NCI-H146 (cell line): ENCODE measurements around the gene PALS1.
"Not testable (repeated sequence)": the region's sequence is repeated elsewhere in the genome, so short reads cannot be mapped to it uniquely, and the experiment has no call there.

Experiments
- DNase-seq: peaks from one replicate; lab custom pipeline; 2025; lab: John Stamatoyannopoulos, UW

PALS1 gene

DNA sequence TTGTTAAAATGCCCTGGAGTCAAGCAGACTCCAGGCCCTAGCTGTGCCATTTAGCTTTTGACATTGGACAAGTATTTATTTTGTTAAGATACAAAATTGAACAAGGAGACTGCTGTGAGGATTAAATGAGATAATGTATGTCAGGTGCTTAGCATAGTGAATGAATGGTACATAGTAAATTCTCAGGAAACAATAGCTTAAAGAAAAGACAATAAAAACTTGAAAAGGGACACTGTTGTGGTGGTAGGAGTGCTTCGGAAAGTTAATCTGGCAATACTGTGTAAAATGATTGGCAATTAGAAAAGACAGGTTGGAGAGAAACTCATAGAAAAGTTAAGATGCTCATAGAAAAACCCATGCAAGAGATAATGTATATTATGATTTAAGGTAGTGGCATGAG, 19.7 kb downstream of the PALS1 start:
- DNase-seq: no peak

- no peak for DNase-seq
These were observed 22.4 kb downstream of the PALS1 start for GRCh38 chr14:67263499-67264149.

DNA sequence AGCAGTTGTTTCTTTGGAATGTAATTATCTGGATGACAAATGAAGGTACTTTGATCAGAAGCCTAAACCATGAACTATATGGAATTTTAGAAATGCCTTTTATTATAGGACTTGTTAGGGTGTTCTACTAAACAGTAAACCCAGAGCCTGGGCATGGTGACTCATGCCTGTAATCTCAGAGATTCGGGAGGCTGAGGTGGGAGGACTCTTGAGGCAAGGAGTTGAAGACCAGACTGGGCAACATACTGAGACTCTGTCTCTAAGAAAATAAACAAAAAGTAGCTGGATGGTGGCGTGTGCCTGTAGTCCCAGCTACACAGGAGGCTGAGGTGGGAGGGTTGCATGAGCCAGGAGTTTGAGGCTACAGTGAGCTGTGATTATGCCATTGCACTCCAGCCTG, 23.9 kb downstream of the PALS1 start:
- no peak for DNase-seq

DNA sequence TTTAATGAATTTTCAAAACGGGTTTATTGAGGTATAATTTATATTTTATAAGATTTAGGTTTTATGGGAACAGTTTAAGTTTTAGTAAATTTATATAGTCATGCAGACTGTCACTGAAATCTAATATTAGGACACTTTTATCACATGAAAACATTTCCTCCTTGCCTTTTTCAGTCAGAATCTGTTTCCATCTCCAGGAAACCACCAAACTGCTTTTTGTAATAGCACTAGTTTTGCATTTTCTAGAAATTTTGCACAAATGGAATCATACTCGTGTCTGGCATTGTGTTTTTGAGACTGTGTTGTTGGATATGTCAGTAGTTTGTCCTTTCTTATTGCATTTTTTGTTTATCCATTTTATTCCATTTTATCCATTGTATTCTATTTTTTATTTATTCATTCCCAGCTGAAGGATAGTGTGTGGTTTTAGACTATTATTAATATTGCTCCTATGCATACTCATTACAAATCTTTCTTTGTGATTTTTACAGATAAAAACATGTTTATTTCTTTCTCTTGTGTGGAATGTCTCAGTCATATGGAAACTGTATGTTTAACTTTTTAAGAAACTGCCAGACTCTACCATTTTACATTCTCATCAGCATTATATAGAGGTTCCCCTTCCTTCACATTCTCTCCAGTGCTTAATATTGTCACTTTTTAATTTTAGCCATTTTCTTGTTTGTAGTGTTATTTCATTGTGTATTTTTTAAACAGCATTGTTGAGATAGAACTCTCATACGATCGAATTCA, 26.5 kb downstream of the PALS1 start:
- no peak for DNase-seq

DNA sequence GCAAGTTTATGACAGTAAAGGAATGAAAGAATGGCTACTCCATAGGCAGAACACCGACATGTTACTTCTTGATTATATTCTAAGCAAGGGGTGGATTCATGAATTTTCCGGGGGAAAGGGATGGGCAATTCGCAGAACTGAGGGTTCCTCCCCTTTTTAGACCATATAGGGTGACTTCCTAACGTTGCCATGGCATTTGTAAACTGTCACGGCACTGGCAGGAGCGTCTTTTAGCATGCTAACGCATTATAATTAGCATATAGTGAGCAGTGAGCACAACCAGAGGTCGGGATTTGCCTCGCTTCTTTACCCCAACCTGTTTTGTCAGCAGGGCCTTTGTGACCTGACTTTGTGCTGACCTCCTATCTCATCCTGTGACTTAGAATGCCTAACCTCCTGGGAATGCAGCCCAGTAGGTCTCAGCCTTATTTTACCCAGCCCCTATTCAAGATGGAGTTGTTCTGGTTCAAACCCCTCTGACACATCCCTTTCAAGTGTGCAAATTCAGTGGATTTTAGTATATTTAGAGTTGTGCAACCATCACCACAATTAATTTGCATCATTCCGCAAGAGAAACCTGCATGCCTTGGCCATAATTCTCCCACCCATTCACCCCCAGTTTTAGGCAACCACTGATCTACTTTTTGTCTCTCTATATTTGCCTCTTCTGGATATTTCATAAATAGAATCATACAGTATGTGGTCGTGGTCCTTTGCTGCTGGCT, 27.4 kb downstream of the PALS1 start:
- no peak for DNase-seq

GRCh38 chr14:67269298-67270060, 28.2 kb downstream of the PALS1 start:
- DNase-seq: no peak

DNA sequence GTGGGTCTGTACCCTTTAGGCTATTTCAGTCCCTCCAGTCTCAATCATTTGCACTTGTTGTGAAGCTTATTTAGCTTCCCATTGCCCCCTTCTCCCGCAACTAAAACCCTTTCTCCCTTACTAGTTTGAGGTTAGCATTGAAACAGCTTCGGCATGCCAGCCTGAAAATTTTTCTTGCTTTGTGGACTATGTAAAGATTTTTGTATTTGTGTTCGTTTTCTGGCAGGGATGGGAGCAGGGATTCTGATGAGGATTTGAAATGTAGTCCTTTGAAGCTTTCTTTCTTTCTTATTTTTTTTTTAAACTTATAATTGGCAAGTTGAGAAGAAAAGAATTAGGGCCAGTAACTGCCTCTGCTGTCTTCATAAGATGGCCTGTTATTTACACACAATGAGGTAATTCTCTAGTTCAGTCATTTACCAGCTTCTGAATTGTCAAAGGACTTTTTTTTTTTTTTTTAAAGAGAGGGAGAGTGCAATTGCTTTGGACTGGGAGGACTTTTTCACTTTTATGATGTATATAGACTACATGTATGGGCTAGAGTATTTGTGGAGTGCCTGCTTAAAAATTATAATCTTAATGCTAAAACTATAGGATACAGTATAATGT, 29.0 kb downstream of the PALS1 start:
- no peak for DNase-seq

DNA sequence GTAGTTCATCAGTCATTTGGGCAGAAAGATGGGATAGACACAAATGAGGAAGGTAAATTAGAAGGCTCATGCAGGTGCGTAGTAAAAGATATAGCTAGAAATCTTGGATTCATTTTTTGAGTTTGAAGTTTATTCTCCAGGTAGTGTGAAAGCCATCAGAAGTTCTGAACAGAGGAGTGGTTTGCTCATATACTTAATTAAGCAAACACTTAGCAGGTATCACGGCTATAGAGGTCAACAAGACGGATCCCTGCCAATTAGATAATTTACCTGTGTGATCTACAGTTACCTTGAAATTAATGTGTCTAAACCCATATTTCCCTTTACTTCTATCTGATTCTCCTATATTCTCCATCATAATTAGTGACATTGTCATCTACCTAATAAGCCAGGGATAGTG, 29.7 kb downstream of the PALS1 start:
- DNase-seq: no peak

DNA sequence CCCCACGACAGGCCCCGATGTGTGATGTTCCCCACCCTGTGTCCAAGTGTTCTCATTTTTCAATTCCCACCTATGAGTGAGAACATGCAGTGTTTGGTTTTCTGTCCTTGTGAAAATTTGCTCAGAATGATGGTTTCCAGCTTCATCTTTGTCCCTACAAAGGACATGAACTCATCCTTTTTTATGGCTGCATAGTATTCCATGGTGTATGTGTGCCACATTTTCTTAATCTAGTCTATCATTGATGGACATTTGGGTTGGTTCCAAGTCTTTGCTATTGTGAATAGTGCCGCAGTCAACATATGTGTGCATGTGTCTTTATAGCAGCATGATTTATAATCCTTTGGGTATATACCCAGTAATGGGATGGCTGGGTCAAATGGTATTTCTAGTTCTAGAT, 32.0 kb downstream of the PALS1 start:
- DNase-seq: not testable (repeated sequence)

DNA sequence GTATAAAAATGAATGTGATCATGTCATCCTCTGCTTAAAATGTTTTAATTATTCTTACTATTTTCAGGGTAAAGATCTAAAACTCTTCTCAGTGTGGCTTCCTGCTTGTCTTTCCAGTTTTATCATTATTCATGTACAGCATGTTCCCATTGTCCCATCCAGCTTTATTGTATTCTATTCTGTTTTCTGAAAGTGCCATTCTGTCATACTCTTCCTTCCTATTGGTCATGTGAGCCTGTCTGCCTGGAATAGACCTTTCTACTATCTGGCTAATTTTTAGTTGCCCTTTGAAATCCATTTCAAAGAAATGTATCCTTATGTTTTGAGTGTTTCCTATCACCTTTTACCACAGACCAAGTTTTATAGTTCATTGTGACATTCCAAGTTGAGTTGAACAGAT, 34.9 kb downstream of the PALS1 start:
- no peak for DNase-seq

GRCh38 chr14:67280506-67280905, 39.3 kb downstream of the PALS1 start:
- DNase-seq: no peak

- DNase-seq: no peak
These were observed 44.7 kb downstream of the PALS1 start for GRCh38 chr14:67285876-67286452.
